Brain microvascular endothelial cell (primary cell): ENCODE measurements around the gene ECHS1.

Experiments used
- DNase-seq: peaks from one replicate; pipeline ENCODE4 v3.0.0-alpha.2; 2020
- H3K27ac ChIP-seq: fragments of 250-450 bp; sonication (Bioruptor Pico); 2 replicates; pipeline ENCODE4 v1.5.1; 2020; ENCODE audit warnings: mild to moderate bottlenecking, moderate library complexity
- H3K27me3 ChIP-seq: fragments of 250-450 bp; sonication (Bioruptor Pico); replicated peaks from 2 replicates; pipeline ENCODE4 v1.5.1; 2020; ENCODE audit warnings: mild to moderate bottlenecking
- H3K36me3 ChIP-seq: fragments of 250-450 bp; sonication (Bioruptor Pico); replicated peaks from 2 replicates; pipeline ENCODE4 v1.5.1; 2020; ENCODE audit warnings: mild to moderate bottlenecking
- H3K4me3 ChIP-seq: 2 replicates; pipeline ENCODE4 v1.5.1; 2011; ENCODE audit warnings: low read depth, mild to moderate bottlenecking, control low read depth, low read length, moderate library complexity
- in situ Hi-C: cut with HindIII; loops from 2 replicates; pipeline ENCODE4 v1.10.0; 2017; ENCODE audit warnings: low sequenced_read_pairs, low pct_ligation_motif_present
- TF ChIP-seq, protein P1 (sequence below): IDR thresholded peaks from 2 replicates; pipeline ENCODE4 v1.5.1; 2011; ENCODE audit warnings: low read depth, mild to moderate bottlenecking, moderate library complexity, low read length, control low read depth, inconsistent platforms; ENCODE audit errors: missing control alignments

ECHS1 gene

DNA sequence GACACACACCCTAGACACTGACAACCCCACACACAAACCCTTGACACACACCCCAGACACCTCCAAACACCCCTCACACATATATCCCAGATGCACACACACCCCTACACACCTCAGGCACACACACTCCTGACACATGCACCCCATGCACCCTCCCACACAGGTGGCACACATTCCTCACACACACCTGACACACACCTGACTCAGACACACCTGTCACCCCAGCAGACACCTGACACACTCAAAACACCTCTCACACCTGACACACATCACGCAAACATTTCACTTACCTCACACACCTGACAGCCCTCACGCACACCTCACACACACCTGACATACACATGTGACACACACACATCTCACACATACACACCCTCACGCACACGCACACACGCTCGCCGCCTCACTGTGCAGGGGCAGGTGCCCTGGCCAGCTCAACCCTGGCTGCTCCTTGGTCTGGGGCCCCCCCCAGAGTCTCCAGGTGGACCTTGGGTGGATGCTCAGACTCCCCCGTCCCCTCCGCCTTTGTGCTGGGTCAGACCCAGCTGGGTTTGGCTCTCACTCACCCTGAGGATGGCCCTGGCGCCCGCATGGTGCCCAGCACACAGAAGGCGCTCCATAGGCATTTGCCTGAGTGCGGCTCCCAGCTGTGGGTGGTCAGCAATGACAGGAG lies 33.3 kb downstream of the ECHS1 start:
- Histone ChIP-seq H3K36me3 (no peaks in the 10 kb centered on the region), H3K27me3 (peaks cover 24% of the 10 kb centered on the region), H3K4me3 (no peak overlapping the region), H3K27ac (no peak overlapping the region)
- TF ChIP-seq, protein P1, sequence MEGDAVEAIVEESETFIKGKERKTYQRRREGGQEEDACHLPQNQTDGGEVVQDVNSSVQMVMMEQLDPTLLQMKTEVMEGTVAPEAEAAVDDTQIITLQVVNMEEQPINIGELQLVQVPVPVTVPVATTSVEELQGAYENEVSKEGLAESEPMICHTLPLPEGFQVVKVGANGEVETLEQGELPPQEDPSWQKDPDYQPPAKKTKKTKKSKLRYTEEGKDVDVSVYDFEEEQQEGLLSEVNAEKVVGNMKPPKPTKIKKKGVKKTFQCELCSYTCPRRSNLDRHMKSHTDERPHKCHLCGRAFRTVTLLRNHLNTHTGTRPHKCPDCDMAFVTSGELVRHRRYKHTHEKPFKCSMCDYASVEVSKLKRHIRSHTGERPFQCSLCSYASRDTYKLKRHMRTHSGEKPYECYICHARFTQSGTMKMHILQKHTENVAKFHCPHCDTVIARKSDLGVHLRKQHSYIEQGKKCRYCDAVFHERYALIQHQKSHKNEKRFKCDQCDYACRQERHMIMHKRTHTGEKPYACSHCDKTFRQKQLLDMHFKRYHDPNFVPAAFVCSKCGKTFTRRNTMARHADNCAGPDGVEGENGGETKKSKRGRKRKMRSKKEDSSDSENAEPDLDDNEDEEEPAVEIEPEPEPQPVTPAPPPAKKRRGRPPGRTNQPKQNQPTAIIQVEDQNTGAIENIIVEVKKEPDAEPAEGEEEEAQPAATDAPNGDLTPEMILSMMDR: no peak
- no peak for DNase-seq
- in situ Hi-C loops: no loop called here

DNA sequence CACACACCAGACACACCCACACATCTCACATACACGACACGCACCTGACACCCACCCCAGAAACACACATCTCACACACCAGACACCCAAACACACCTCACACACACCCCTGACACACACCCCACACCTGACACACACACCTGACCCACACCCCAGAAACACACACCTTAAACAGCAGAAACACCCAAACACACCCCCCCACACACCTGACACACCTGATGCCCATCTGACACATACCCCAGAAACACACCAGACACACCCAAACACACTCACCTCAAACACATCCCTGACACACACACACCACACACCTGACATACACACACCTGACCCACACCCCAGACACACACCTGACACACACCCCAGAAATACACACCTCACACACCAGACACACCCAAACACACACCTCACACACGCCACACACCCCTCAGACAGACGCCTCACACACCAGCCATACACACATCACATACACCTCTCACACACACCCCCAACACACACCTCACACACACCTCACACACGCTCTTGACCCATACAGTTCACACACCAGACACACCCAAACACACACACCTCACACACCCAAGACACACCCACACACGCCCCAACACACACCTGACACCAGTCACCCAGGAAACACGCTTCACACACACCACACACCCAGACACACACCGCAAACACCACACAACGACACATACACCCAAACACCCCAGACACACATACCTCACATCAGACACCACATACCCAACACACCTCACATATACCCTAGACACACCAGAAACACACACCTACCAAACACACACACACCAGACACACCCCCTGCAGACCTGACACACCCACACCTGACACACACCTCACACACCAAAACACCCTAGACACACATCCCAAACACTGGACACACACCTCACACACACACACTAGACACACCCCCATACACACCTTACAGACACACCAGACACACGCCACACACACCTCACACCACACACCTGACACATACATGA lies 34.8 kb downstream of the ECHS1 start:
- TF ChIP-seq, protein P1: no peak
- peaks cover 28% of the 10 kb centered on the region for H3K27me3 ChIP-seq
- in situ Hi-C loops: no loop called here
- no peaks in the 10 kb centered on the region for H3K36me3 ChIP-seq
- DNase-seq: no peak
- no peak overlapping the region for H3K4me3 ChIP-seq
- H3K27ac ChIP-seq: no peak overlapping the region

DNA sequence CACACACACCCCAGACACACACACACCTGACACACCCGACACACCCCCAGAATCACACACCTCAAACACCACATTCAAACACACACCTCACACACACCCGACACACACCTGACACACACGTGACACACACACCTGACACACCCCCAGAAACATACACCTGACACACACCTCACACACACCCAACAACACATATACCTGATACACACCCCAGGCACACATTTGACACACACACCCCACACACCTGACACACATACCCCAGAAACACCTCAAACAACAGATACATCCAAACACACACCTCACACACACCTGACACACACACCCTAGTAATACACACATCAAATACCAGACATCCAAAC lies 35.8 kb downstream of the ECHS1 start:
- no peaks in the 10 kb centered on the region for H3K36me3 ChIP-seq
- TF ChIP-seq, protein P1: no peak
- no peak for DNase-seq
- no peak overlapping the region for H3K4me3 ChIP-seq
- H3K27me3 ChIP-seq: peaks cover 28% of the 10 kb centered on the region
- in situ Hi-C loops: no loop called here
- H3K27ac ChIP-seq: no peak overlapping the region

DNA sequence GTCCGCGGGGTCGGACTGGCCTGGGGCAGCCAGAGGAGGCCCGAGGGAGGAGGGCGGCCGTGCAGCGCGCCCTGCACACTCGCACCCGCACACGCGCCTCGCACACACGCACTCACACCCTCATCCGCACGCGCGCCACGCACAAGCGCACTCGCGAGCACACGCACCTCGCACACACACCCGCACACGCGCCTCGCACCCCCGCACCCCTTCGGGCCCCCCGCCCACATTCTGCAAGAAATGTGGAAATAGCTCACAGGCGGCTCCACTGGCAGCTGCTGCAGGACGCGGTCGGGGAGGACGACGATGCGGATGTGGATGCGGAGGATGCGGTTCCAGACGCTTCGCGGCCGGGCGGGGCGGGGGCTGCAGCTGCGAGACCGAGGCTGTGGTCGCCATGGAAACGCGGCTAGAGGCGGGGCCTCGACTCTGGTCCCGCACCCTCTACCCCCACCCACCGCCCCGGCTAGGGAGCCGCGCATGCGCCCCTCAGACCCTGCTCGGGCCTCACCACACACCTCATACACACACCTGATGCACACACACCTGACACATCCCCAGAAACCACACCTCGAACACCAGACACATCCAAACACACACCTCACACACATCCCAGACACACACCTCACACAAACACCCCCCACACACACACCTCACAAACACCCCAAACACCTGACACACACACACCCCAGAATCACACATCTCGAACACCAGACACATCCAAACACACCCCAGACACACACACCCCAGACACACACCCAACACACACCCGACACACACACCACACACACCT lies 36.4 kb downstream of the ECHS1 start, which contains the start of gene CALY:
CALY (minus strand) TSS at position 320 of the 793 bp plus-strand sequence. CDS start 7,907 bp downstream, outside the sequence.
- H3K36me3 ChIP-seq: no peaks in the 10 kb centered on the region
- H3K27me3 ChIP-seq: peaks cover 28% of the 10 kb centered on the region
- in situ Hi-C loops: no loop called here
- no peak within 1 kb of the TSS for H3K27ac ChIP-seq
- TF ChIP-seq, protein P1: no peak
- no peak for DNase-seq
- no peak within 1 kb of the TSS for H3K4me3 ChIP-seq

DNA sequence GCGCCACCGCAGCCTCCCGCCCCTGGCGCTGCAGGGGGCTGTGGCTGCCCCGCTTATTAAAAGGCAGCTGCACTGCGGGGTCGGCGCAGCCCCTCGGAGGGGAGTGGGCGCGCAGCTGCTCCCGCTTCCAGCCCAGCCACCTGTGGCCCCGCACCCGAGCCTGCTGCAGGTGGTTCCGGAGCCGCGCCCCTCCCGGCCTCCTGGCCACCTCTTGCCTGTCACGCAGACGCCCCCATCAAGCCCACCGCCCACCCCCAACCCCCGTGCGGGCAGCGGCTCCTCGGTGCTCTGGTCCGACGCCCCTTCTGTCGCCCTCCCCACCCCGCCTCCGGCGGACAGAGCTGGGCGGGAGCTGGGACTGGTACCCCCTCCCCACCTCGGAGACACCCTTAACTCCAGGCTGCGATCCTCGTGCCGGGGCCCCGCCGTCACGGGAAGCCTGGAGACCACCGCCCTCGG lies 37.0 kb downstream of the ECHS1 start:
- in situ Hi-C loops: no loop called here
- no peak overlapping the region for H3K4me3 ChIP-seq
- H3K27me3 ChIP-seq: peaks cover 28% of the 10 kb centered on the region
- no peak overlapping the region for H3K27ac ChIP-seq
- TF ChIP-seq, protein P1: no peak
- H3K36me3 ChIP-seq: no peaks in the 10 kb centered on the region
- DNase-seq: no peak
